Neutrophil (primary cell): ENCODE measurements around the gene ARMH2.

Source experiments
- H3K27ac ChIP-seq: fragments of 200-600 bp; sonication (generic); 2 replicates; pipeline ENCODE4 v1.5.1; 2016; ENCODE audit warnings: mild to moderate bottlenecking, moderate library complexity
- H3K27me3 ChIP-seq: fragments of 200-600 bp; sonication (generic); 2 replicates; pipeline ENCODE4 v1.6.0; 2016; ENCODE audit warnings: mild to moderate bottlenecking
- H3K36me3 ChIP-seq: fragments of 200-600 bp; sonication (generic); 2 replicates; pipeline ENCODE4 v1.5.1; 2017
- H3K4me1 ChIP-seq, 2 experiments: fragments of 200-600 bp in 1 of 2; sonication (generic) in 1 of 2; 1 replicate in 1 of 2; 2 replicates in 1 of 2; pipeline versions ENCODE4 v1.5.1 to v1.6.1; 2013 to 2016; ENCODE audit warnings: low read depth in 1 of 2, low read length in 1 of 2, mild to moderate bottlenecking in 1 of 2, moderate library complexity in 1 of 2; ENCODE audit not compliant: control insufficient read depth in 1 of 2, insufficient read depth in 1 of 2
- H3K4me3 ChIP-seq, 2 experiments: fragments of 200-600 bp in 1 of 2; sonication (generic) in 1 of 2; 1 replicate in 1 of 2; 2 replicates in 1 of 2; pipeline ENCODE4 v1.5.1; 2013 to 2016; ENCODE audit warnings: low read depth in 1 of 2, low read length in 1 of 2, mild to moderate bottlenecking in 1 of 2, moderate library complexity in 1 of 2
- H3K9me3 ChIP-seq: fragments of 200-600 bp; sonication (generic); 2 replicates; pipeline ENCODE4 v1.5.1; 2016
- CTCF ChIP-seq: fragments of 200-600 bp; sonication (generic); IDR thresholded peaks from 2 replicates; pipeline ENCODE4 v1.5.1; 2016; ENCODE audit warnings: antibody characterized with exemption

ARMH2 gene

GRCh38 chr6:24821860-24822444 is 23.2 kb upstream of the ARMH2 start:
- Histone ChIP-seq H3K27me3 (no peaks in the 10 kb centered on the region), H3K27ac (peak overlapping the region; percentile 40), H3K4me1 (no peaks in the 10 kb centered on the region), H3K4me3 (no peak overlapping the region), H3K9me3 (peaks cover 8% of the 10 kb centered on the region), H3K36me3 (peaks cover 95% of the 10 kb centered on the region)
- TF ChIP-seq CTCF: no peak

- H3K4me3 ChIP-seq: no peak overlapping the region
- H3K27ac ChIP-seq: peak overlapping the region; percentile 27
- H3K27me3 ChIP-seq: no peaks in the 10 kb centered on the region
- no peaks in the 10 kb centered on the region for H3K4me1 ChIP-seq
- TF ChIP-seq CTCF: no peak
- H3K36me3 ChIP-seq: peaks cover 59% of the 10 kb centered on the region
- no peaks in the 10 kb centered on the region for H3K9me3 ChIP-seq
Measured at GRCh38 chr6:24818346-24818745, 19.6 kb upstream of the ARMH2 start.

- Histone ChIP-seq H3K27me3 (no peaks in the 10 kb centered on the region), H3K27ac (peak overlapping the region; percentile 20), H3K4me1 (no peaks in the 10 kb centered on the region), H3K9me3 (no peaks in the 10 kb centered on the region), H3K36me3 (peaks cover 67% of the 10 kb centered on the region), H3K4me3 (no peak overlapping the region)
- TF ChIP-seq CTCF: no peak
Measured at GRCh38 chr6:24809728-24810127, 11.0 kb upstream of the ARMH2 start.

- Histone ChIP-seq H3K27me3 (no peaks in the 10 kb centered on the region), H3K4me1 (no peaks in the 10 kb centered on the region), H3K9me3 (no peaks in the 10 kb centered on the region), H3K36me3 (peaks cover 89% of the 10 kb centered on the region), H3K27ac (no peak overlapping the region), H3K4me3 (no peak overlapping the region)
- TF ChIP-seq CTCF: no peak
Measured at GRCh38 chr6:24807584-24807983, 8.9 kb upstream of the ARMH2 start.

- Histone ChIP-seq H3K27me3 (no peaks in the 10 kb centered on the region), H3K27ac (peak overlapping the region; percentile 32), H3K4me3 (no peak overlapping the region), H3K9me3 (no peaks in the 10 kb centered on the region), H3K36me3 (peaks cover 81% of the 10 kb centered on the region), H3K4me1 (no peaks in the 10 kb centered on the region)
- TF ChIP-seq CTCF: no peak
Measured at GRCh38 chr6:24802271-24803059, 3.7 kb upstream of the ARMH2 start.
